ENCODE measurements around the gene BRD4.
"Not testable (repeated sequence)": the region's sequence is repeated elsewhere in the genome, so short reads cannot be mapped to it uniquely, and the experiment has no call there.

BRD4 gene

GRCh38 chr19:15358918-15359317 is 26.6 kb upstream of the BRD4 start:
- DNase-seq: no peak

GRCh38 chr19:15357906-15358305 is 25.6 kb upstream of the BRD4 start:
- no peak for DNase-seq

DNA sequence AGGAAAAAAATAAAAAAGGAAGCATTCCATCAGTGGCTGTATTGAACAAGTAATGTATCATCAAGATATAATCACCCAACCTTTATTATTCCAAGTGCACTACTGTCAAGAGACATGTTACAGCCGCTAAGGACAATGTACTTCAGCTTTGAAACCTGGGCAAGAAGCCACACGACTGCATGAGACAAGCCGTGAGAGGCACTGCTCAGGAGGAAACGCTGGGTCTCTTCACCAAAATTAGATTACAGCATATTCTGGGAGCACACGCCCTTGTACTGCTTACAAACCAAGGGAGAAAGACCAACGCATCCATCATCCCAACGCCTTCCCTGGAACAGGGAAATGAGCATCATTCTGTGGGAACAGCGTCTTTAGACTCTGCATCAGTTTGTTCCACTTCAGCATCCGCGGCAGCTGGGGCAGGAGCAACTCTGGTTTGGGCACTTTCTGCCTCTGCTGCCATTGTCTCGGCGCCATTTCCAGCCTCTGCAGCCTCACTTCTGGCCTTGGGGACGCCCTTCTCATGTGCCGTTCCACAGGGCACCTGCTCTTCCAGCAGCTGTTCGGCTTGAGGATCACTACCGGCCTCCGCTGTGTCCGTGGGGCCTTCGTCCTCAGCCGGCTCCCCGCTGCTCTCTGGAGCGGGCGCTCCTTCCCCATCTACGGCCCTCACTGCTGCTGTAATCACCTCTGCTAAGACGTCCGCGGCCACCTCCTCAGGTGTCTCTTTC is 22.4 kb upstream of the BRD4 start:
- no peak for DNase-seq

DNA sequence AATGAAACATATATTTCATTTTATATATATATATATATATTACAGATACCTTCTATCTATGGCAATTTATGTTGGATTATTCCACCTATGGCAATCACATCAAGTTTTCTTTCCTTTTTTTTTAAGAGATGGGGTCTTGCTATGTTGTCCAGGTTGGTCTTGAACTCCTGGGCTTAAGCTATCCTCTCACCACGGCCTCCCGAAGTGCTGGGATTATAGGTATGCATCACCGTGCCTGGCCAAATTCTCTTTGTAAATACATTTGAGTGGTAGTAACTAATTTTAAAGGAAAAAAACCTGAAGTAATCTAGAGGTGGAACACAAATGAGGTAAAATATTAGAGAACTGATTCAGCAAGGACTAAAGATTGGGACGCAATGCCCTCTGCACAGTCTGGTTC is 21.6 kb upstream of the BRD4 start:
- DNase-seq: no peak

DNA sequence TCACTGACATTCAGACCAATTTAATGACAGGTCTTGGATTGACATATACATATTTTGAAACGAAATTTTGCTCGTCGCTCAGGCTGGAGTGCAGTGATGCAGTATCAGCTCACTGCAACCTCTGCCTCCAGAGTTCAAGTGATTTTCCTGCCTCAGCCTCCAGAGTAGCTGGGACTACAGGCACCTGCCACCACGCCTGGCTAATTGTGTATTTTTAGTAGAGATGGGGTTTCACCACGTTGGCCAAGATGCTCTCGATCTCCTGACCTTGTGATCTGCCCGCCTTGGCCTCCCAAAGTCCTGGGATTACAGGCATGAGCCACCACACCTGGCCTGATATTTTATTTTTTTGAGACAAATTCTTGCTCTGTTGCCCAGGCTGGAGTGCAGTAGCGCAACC is 20.2 kb upstream of the BRD4 start:
- not testable (repeated sequence) for DNase-seq

DNA sequence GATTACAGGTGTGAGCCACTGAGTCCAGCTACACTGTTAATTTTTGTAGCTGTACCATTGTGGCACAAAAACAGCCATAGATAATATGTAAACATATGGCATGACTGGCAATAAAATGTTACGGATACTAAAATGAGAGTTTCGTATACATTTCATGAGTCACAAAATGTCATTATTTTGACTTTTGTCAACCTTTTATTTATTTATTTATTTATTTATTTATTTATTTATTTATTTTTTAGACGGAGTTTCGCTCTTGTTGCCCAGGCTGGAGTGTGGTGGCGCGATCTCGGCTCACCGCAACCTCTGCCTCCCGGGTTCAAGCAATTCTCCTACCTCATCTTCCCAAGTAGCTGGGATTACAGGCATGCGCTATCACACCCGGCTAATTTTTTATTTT is 9.0 kb upstream of the BRD4 start:
- DNase-seq: not testable (repeated sequence)

DNA sequence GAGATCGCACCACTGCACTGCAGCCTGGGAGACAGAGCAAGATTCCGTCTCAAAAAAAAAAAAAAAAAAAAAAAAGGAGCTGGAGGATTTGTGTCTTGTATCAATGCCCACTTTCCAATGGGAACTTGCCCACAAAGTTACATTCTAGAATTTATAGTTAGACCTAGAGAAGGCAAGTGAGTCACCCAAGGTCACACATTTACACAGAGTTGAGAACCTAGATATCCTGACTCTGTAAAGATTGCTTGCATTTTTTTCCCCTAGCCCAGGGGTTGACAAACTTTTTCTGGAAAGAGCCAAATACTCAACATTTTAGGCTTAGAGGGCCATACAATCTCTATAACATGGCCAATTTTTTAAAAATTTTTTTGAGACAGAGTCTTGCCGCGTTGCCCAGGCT is 7.7 kb upstream of the BRD4 start:
- DNase-seq: no peak

GRCh38 chr19:15337202-15337601 is 4.9 kb upstream of the BRD4 start:
- DNase-seq: no peak

- not testable (repeated sequence) for DNase-seq
Measured at GRCh38 chr19:15335992-15336391, 3.7 kb upstream of the BRD4 start.

DNA sequence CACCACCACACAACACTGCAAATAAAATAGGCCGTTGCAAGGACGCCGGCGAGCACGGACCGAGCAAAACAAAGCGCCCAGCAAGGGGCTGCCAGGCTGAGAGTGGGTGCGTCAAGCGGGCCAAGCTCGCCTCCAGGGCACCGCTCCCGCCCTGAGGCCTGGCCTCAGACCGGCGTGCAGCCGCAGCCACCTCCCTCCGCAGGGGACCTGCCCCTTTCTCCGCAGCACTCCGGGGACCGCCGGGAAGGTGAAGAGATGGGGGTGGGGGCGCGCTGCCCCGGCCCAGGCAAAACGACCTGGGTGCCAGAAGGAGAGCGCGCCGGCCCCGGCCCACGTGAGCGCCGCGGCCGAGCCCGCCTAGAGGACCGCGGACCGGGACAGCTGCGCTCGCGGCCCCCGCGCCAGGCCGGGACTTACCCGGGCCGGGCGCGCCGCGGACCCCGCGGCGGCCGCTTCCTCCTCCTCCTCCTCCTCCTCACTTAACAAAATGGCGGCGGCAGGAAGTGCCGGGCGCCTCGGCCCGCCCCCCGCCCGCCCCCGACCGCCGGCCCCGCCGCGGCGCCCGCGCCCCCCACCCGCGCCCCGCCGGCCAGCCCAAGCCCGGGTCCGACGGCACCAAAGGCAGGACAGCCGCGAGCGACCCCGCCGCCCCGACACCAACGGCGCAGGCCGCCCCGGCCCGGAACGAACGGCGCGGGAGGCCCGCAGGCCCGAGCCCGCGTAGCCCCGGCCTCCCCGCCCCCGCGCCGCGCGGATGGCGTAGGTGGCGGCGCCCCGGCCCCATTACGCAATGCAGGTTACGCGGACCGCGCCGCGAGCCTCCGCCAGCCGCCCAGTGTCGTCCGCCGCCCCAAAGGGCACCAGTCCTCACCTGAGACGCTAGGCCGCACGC is 674 bp downstream of the BRD4 start:
- DNase-seq: peak; percentile 68

GRCh38 chr19:15330801-15331418 is 1.4 kb downstream of the BRD4 start:
- no peak for DNase-seq

- no peak for DNase-seq
Measured at GRCh38 chr19:15328312-15328711, 4.0 kb downstream of the BRD4 start.

DNA sequence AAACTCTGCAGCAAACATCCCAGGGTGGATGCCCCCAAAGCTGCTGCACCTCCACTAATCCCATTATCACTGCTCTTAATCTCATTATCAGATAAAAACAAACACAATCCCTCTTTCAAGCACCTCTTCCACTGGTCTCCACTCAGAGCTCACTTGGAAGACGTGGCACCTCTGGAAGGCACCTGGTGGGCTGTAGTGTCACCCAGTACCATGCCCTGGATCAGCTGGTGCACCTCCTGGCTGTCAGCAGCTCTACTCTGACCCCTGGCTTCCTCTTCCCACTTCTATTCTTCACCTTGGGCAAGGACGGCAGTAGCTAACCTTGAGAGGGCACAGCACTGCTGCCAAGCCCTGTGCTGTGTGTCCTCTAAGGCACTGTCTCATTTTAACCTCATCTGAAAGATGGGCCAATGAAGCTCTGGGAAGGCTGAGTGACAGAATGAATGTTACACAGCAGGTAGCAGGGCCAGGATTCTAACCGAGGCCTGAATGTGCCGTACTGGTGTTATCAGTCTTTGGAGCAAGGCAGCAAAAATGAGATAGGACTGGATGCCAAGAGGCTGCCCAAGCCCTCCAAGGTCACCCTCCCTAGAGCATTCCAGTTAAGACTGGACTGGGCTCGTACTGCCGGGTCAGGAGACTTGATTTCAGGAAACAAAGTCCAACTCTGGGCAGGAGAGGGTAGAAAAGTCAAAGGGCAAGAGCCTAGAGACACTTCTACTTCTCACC is 7.4 kb downstream of the BRD4 start:
- DNase-seq: no peak

DNA sequence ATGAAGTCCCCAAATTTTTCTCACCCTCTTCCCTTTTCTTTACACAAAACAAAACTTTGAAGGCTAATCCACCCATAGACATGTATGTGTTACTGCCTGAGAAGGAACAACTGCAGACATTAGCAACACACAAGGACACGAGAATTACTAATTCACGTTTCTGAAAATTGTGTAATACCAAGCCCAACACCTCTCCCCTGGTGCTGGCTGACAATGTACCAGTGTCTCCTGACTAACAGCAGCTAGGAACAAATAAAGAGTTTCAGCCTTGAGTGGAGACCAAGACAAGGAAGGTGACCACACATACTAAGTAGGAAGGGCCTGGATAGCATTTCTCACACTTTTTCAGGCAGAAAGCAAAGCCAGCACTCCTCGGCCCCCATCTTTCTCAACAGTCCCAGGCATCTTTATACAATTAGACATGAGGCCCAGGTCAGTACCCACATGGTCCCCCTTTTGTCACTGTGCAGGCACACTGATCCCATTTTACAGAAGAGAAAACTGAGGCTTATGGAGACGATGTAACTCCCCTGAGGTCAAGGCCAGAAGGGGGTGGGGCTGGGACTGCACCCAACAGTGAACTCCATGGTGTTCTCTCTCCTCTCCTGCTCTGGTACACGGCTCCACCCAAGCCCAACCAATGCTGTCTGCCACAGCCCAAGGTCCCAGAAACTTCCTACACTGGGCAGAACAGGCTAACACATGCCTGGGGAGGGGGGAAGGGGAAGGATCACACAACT is 8.7 kb downstream of the BRD4 start:
- DNase-seq: no peak

- DNase-seq: no peak
Measured at GRCh38 chr19:15321739-15322138, 10.6 kb downstream of the BRD4 start.

GRCh38 chr19:15320116-15320515 is 12.2 kb downstream of the BRD4 start:
- DNase-seq: no peak

- no peak for DNase-seq
Measured at GRCh38 chr19:15318241-15318691, 14.1 kb downstream of the BRD4 start.

- no peak for DNase-seq
Measured at GRCh38 chr19:15317392-15318071, 14.8 kb downstream of the BRD4 start.

DNA sequence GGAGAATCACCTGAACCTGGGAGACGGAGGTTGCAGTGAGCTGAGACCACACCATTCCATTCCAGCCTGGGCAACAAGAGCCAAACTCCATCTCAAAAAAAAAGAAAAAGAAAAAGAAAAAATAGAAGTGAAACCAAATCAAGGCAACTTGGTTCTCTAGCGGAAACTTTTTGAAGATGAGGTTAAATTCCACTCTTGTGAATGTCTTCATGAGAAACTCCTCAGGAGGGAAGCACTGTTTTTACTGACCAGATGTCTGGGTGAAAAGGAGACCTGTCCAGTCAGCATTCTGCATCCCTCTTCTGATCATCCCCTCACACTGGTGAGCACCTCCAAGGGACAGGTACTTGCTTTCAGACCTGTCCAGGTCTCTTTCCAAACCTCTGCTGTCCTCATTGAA is 15.8 kb downstream of the BRD4 start:
- no peak for DNase-seq

DNA sequence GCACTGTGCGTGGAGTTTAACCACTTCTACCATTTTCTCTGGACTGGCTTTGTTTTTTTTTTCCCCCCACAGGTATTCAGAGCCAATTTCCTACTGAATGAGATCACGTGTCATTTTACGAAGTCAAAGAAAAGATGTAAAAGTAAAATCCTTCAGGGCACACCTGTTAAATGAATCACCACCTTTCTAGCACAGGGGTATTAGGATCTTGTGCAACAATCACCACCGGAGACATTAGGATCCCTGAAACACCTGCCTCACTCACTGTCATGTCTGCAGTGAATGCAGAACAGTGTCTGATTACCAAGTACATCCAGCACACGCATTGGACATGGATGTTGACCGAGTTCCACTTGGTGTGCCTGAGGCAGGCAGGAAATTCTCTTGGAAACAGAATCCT is 17.2 kb downstream of the BRD4 start:
- no peak for DNase-seq

- no peak for DNase-seq
Measured at GRCh38 chr19:15313649-15314279, 18.6 kb downstream of the BRD4 start.

All from activated CD4-positive, alpha-beta T cell treated with anti-CD3 and anti-CD28 coated beads, Interleukin-2, Interleukin-6, amounts not matched to agents 100 ng/mL and 50 ng/mL, durations not matched to agents 16 hours and 8 hours (primary cell).